HG02981 (cell line): ENCODE data around the gene HAGH.
"Not testable (repeated sequence)": the region's sequence is repeated elsewhere in the genome, so short reads cannot be mapped to it uniquely, and the experiment has no call there.

ENCODE experiments used
- ATAC-seq: cut with Tn5 transposase; IDR thresholded peaks from one replicate; pipeline ENCODE4 v1.9.1; 2021; ENCODE audit warnings: mild to moderate bottlenecking, moderate library complexity; ENCODE audit not compliant: unreplicated experiment

HAGH gene

GRCh38 chr16:1815461-1815860 is 11.2 kb downstream of the HAGH start:
- ATAC-seq = no peak

- ATAC-seq = no peak
These were observed 13.9 kb downstream of the HAGH start for GRCh38 chr16:1812732-1813163.

GRCh38 chr16:1810536-1810935 is 16.1 kb downstream of the HAGH start:
- no peak for ATAC-seq

- no peak for ATAC-seq
These were observed 16.5 kb downstream of the HAGH start for GRCh38 chr16:1810106-1810505.

GRCh38 chr16:1809281-1809801 is 17.3 kb downstream of the HAGH start:
- no peak for ATAC-seq

GRCh38 chr16:1808691-1809090 is 17.9 kb downstream of the HAGH start:
- no peak for ATAC-seq

- ATAC-seq = no peak
These were observed 19.0 kb downstream of the HAGH start for GRCh38 chr16:1807626-1808025.

GRCh38 chr16:1800701-1801100 is 25.9 kb downstream of the HAGH start:
- ATAC-seq = no peak

- not testable (repeated sequence) for ATAC-seq
These were observed 27.4 kb downstream of the HAGH start for GRCh38 chr16:1799263-1799662.

GRCh38 chr16:1794908-1795666 is 31.5 kb downstream of the HAGH start:
- ATAC-seq = no peak

GRCh38 chr16:1794221-1794871 is 32.3 kb downstream of the HAGH start:
- ATAC-seq = no peak

GRCh38 chr16:1793578-1794220 is 32.9 kb downstream of the HAGH start, which contains the start of gene IGFALS:
IGFALS (minus strand) TSS chr16:1793705; CDS start chr16:1793652, 53 bp downstream.
- no peak for ATAC-seq

GRCh38 chr16:1792836-1793577 is 33.6 kb downstream of the HAGH start:
- no peak for ATAC-seq

GRCh38 chr16:1791943-1792812 is 34.4 kb downstream of the HAGH start:
- no peak for ATAC-seq

- ATAC-seq = no peak
These were observed 35.2 kb downstream of the HAGH start for GRCh38 chr16:1791256-1791942.

- ATAC-seq = no peak
These were observed 35.9 kb downstream of the HAGH start for GRCh38 chr16:1790611-1791255.

GRCh38 chr16:1790261-1790610 is 36.4 kb downstream of the HAGH start:
- no peak for ATAC-seq

- ATAC-seq = no peak
These were observed 37.0 kb downstream of the HAGH start for GRCh38 chr16:1789643-1790045.

- no peak for ATAC-seq
These were observed 37.9 kb downstream of the HAGH start for GRCh38 chr16:1788708-1789100.
